Measurements from ENCODE around the gene IGF1R. TPM values are rescaled to one million over a fixed set of nuclear protein-coding genes. Genes with fewer than 3 reads are reported as not detected.

Gene IGF1R
- total and polyA plus RNA-seq, 12 donors: 8.6 to 138 (median 66.0) TPM

- 86 to 91% (median 91%) methylated on average over 4 of the region's 4 CpGs for WGBS, 4 donors
- intact Hi-C loops (cut with DNase I): no loop called here
- Histone ChIP-seq H3K9me3 (replicated peaks in 1 of 3) (no peaks in the 10 kb centered on the region), H3K4me3 (no peak overlapping the region), H3K36me3 (replicated peaks in 1 of 2) (peaks cover 0 to 4% of the 10 kb centered on the region in 2 donors), H3K4me1 (replicated peaks in 1 of 2) (peaks cover 13 to 51% of the 10 kb centered on the region in 2 donors), H3K27me3 (no peaks in the 10 kb centered on the region), H3K27ac (no peak overlapping the region)
- TF ChIP-seq POLR2A (IDR thresholded peaks at IDR 0.05): no peak
- no peak for TF ChIP-seq CTCF (IDR thresholded peaks at IDR 0.05)
- DNase-seq: no peak
Measured at GRCh38 chr15:98705070-98705469, 56.7 kb downstream of the IGF1R start.

GRCh38 chr15:98706387-98706786 lies 58.0 kb downstream of the IGF1R start:
- Histone ChIP-seq H3K27me3 (no peaks in the 10 kb centered on the region), H3K9me3 (replicated peaks in 1 of 3) (no peaks in the 10 kb centered on the region), H3K4me1 (replicated peaks in 1 of 2) (peaks cover 9 to 46% of the 10 kb centered on the region in 2 donors), H3K36me3 (replicated peaks in 1 of 2) (peaks cover 0 to 4% of the 10 kb centered on the region in 2 donors), H3K27ac (no peak overlapping the region), H3K4me3 (no peak overlapping the region)
- TF ChIP-seq CTCF (IDR thresholded peaks at IDR 0.05): no peak
- no peak for TF ChIP-seq POLR2A (IDR thresholded peaks at IDR 0.05)
- intact Hi-C loops (cut with DNase I): no loop called here
- 65 to 86% (median 82%) methylated on average over 1 of the region's 1 CpG for WGBS, 4 donors
- no peak for DNase-seq

GRCh38 chr15:98706986-98707385 lies 58.6 kb downstream of the IGF1R start:
- intact Hi-C loops (cut with DNase I): no loop called here
- Histone ChIP-seq H3K4me1 (replicated peaks in 1 of 2) (peaks cover 9 to 42% of the 10 kb centered on the region in 2 donors), H3K4me3 (no peak overlapping the region), H3K36me3 (replicated peaks in 1 of 2) (peaks cover 0 to 4% of the 10 kb centered on the region in 2 donors), H3K27me3 (no peaks in the 10 kb centered on the region), H3K9me3 (replicated peaks in 1 of 3) (no peaks in the 10 kb centered on the region), H3K27ac (no peak overlapping the region)
- WGBS, 4 donors: 52 to 75% (median 55%) methylated on average over 8 to 13 of the region's 13 CpGs
- TF ChIP-seq CTCF (IDR thresholded peaks at IDR 0.05) (no peak), POLR2A (IDR thresholded peaks at IDR 0.05) (no peak)
- peak in 2 of 7 donors; percentile 57 to 61 for DNase-seq

GRCh38 chr15:98708037-98708590 lies 59.8 kb downstream of the IGF1R start:
- intact Hi-C loops (cut with DNase I): no loop called here
- Histone ChIP-seq H3K4me3 (no peak overlapping the region), H3K27ac (no peak overlapping the region), H3K9me3 (replicated peaks in 1 of 3) (no peaks in the 10 kb centered on the region), H3K4me1 (replicated peaks in 1 of 2) (peaks cover 9 to 35% of the 10 kb centered on the region in 2 donors), H3K36me3 (replicated peaks in 1 of 2) (peaks cover 0 to 4% of the 10 kb centered on the region in 2 donors), H3K27me3 (no peaks in the 10 kb centered on the region)
- WGBS, 4 donors: 93 to 98% (median 96%) methylated on average over 10 of the region's 10 CpGs
- DNase-seq: no peak
- TF ChIP-seq CTCF (IDR thresholded peaks at IDR 0.05) (no peak), POLR2A (IDR thresholded peaks at IDR 0.05) (no peak)

All from adrenal gland (tissue), 12 donors.